SK-N-SH (cell line): ENCODE measurements around the gene SLC8A2. TPM values are rescaled to one million over a fixed set of nuclear protein-coding genes. Genes with fewer than 3 reads are reported as not detected.

Experiments used
- CTCF ChIA-PET: fragments of 300-600, 350-600 bp; formaldehyde crosslinking; extraction: SDS; loops from one replicate; lab custom pipeline; 2021; lab: Yijun Ruan, JAX
- POLR2A ChIA-PET: fragments of 350-600 bp; sonication (Branson Sonifier 250); formaldehyde crosslinking; extraction: SDS; loops from one replicate; lab custom pipeline; 2020; ENCODE audit warnings: antibody characterized with exemption, inconsistent platforms; lab: Yijun Ruan, JAX
- DNase-seq: peaks from one replicate; pipeline ENCODE4 v3.0.0; 2012
- H2AFZ ChIP-seq: fragments of 200-600 bp; sonication (generic); 2 replicates; pipeline ENCODE4 v1.8.1; 2016; ENCODE audit warnings: antibody characterized with exemption, mild to moderate bottlenecking, low read depth
- H3F3A ChIP-seq: fragments of 200-600 bp; sonication (generic); replicated peaks from 2 replicates; pipeline ENCODE3; 2016; ENCODE audit warnings: antibody characterized with exemption, mild to moderate bottlenecking; ENCODE audit not compliant: insufficient read depth
- H3K27ac ChIP-seq, 2 experiments: fragments of 200-500 bp in 1 of 2; fragments of 200-600 bp in 1 of 2; sonication (Bioruptor generic) in 1 of 2; sonication (generic), shearing (Covaris generic) in 1 of 2; 2 replicates each; pipeline versions ENCODE4 v1.5.1 to v1.6.1; 2014 to 2016; ENCODE audit warnings: low read depth in 2 of 2, inconsistent platforms in 1 of 2, low read length in 1 of 2, mild to moderate bottlenecking in 1 of 2, mixed read lengths in 1 of 2
- H3K27me3 ChIP-seq: fragments of 200-600 bp; sonication (generic), shearing (Covaris generic); 2 replicates; pipeline ENCODE4 v1.6.1; 2016; ENCODE audit warnings: mixed run types; ENCODE audit not compliant: insufficient read depth
- H3K36me3 ChIP-seq, 2 experiments: fragments of 200-500 bp in 1 of 2; fragments of 200-600 bp in 1 of 2; sonication (Bioruptor generic) in 1 of 2; sonication (generic) in 1 of 2; replicated peaks in 1 of 2; 2 replicates each; pipeline versions ENCODE3 to v1.5.1; 2014 to 2016; ENCODE audit warnings: low read length in 1 of 2, mild to moderate bottlenecking in 1 of 2; ENCODE audit not compliant: insufficient read depth in 2 of 2, control insufficient read depth in 1 of 2
- H3K4me1 ChIP-seq, 2 experiments: fragments of 200-500 bp in 1 of 2; fragments of 200-600 bp in 1 of 2; sonication (Bioruptor generic) in 1 of 2; sonication (generic), shearing (Covaris generic) in 1 of 2; 2 replicates each; pipeline versions ENCODE4 v1.5.1 to v1.6.1; 2014 to 2016; ENCODE audit warnings: low read depth in 1 of 2, low read length in 1 of 2, mixed run types in 1 of 2; ENCODE audit not compliant: insufficient read depth in 2 of 2, control insufficient read depth in 1 of 2
- H3K4me2 ChIP-seq: fragments of 200-600 bp; sonication (generic), shearing (Covaris generic); 2 replicates; pipeline ENCODE4 v1.6.1; 2017; ENCODE audit warnings: mixed run types
- H3K4me3 ChIP-seq, 2 experiments: fragments of 200-500 bp in 1 of 2; fragments of 200-600 bp in 1 of 2; sonication (Bioruptor generic) in 1 of 2; sonication (generic), shearing (Covaris generic) in 1 of 2; 2 replicates each; pipeline versions ENCODE4 v1.5.1 to v1.8.1; 2014 to 2016; ENCODE audit warnings: low read depth in 2 of 2, inconsistent platforms in 1 of 2, low read length in 1 of 2, mild to moderate bottlenecking in 1 of 2, mixed read lengths in 1 of 2, moderate library complexity in 1 of 2
- H3K79me2 ChIP-seq: fragments of 200-600 bp; sonication (generic); 2 replicates; pipeline ENCODE4 v1.8.1; 2017; ENCODE audit warnings: mild to moderate bottlenecking; ENCODE audit not compliant: insufficient read depth
- H3K9ac ChIP-seq: fragments of 200-600 bp; sonication (generic); 2 replicates; pipeline ENCODE4 v1.6.1; 2017; ENCODE audit warnings: mixed run types
- H3K9me2 ChIP-seq: fragments of 200-600 bp; sonication (generic); 2 replicates; pipeline ENCODE4 v1.6.1; 2017; ENCODE audit warnings: mixed run types
- H3K9me3 ChIP-seq: fragments of 200-600 bp; sonication (generic); 2 replicates; pipeline ENCODE4 v1.6.1; 2017; ENCODE audit warnings: mixed run types, mild to moderate bottlenecking, moderate library complexity
- H4K20me1 ChIP-seq: fragments of 200-600 bp; sonication (generic); 2 replicates; pipeline ENCODE4 v1.6.1; 2017; ENCODE audit warnings: mild to moderate bottlenecking, mixed run types; ENCODE audit not compliant: insufficient read depth
- FOXJ3 ChIP-seq: sonication (generic); formaldehyde crosslinking; IDR thresholded peaks from 2 replicates; pipeline ENCODE4 v1.5.1; 2020; ENCODE audit warnings: mild to moderate bottlenecking, missing genetic modification reagents
- IRF3 ChIP-seq: fragments of 150-350 bp; IDR thresholded peaks from 2 replicates; pipeline ENCODE4 v1.6.1; 2016; ENCODE audit warnings: mild to moderate bottlenecking, low read depth, low read length
- NFIC ChIP-seq: IDR thresholded peaks from 2 replicates; pipeline ENCODE4 v1.4.0; 2012; ENCODE audit warnings: borderline replicate concordance
- PBX3 ChIP-seq: IDR thresholded peaks from 2 replicates; pipeline ENCODE4; 2012
- POLR2AphosphoS5 ChIP-seq: IDR thresholded peaks from 2 replicates; pipeline ENCODE4 v1.6.1; 2012; ENCODE audit warnings: low read depth, low read length
- RCOR1 ChIP-seq: fragments of 150-350 bp; IDR thresholded peaks from 2 replicates; pipeline ENCODE4 v1.6.1; 2017; ENCODE audit warnings: antibody characterized with exemption, low read length
- REST ChIP-seq: IDR thresholded peaks from 2 replicates; pipeline ENCODE4 v1.6.1; 2012; ENCODE audit warnings: mild to moderate bottlenecking, low read depth, low read length, moderate library complexity
- SMC3 ChIP-seq: IDR thresholded peaks from 2 replicates; pipeline ENCODE4 v1.6.1; 2012; ENCODE audit warnings: low read depth, low read length, improper control_type of control experiment
- TAF1 ChIP-seq: IDR thresholded peaks from 2 replicates; pipeline ENCODE4 v1.6.1; 2012; ENCODE audit warnings: low read depth, mild to moderate bottlenecking, low read length, moderate library complexity, borderline replicate concordance
- TCF12 ChIP-seq: IDR thresholded peaks from 2 replicates; pipeline ENCODE4 v1.4.0; 2012
- USF1 ChIP-seq: IDR thresholded peaks from 2 replicates; pipeline ENCODE4 v1.4.0; 2012; ENCODE audit warnings: low read depth, borderline replicate concordance
- USF2 ChIP-seq: fragments of 150-350 bp; IDR thresholded peaks from 2 replicates; pipeline ENCODE4 v1.6.1; 2017; ENCODE audit warnings: antibody characterized with exemption, low read length, low read depth, borderline replicate concordance
- WGBS: methylation state at CpG from one replicate; pipeline ENCODE4 v1.1.6; 2017; ENCODE audit warnings: low lambda C conversion rate; 5-methylcytosine and 5-hydroxymethylcytosine counted together
- polyA plus RNA-seq, 3 experiments: library from polyadenylated mRNA; depleted of rRNA; stranded (reverse); fragments of >200 nt; gene quantifications; 2 replicates each; pipeline ENCODE4 v1.2.3, GENCODE V29; 2012

SLC8A2 gene
- polyA plus RNA-seq, 1 of the 3 experiments (the other 2 are of a cell fraction): 0.58 TPM

GRCh38 chr19:47480658-47481057, 9.0 kb upstream of the SLC8A2 start (continued):
- TF ChIP-seq SMC3 (no peak), NFIC (no peak), TAF1 (no peak), USF2 (no peak), FOXJ3 (CRISPR knock-in tag) (no peak)

GRCh38 chr19:47479701-47480503, 8.2 kb upstream of the SLC8A2 start:
- Histone ChIP-seq H3K36me3 (no peaks in the 10 kb centered on the region), H4K20me1 (no peaks in the 10 kb centered on the region), H3K9me3 (no peaks in the 10 kb centered on the region), H3K9ac (no peak overlapping the region), H3K79me2 (no peaks in the 10 kb centered on the region), H3K27me3 (no peaks in the 10 kb centered on the region), H3K9me2 (no peaks in the 10 kb centered on the region), H3K4me1 (peaks cover 0 to 11% of the 10 kb centered on the region in 2 experiments; a peak in 1 of 4 replicates), H3K4me3 (no peak overlapping the region), H2AFZ (no peak overlapping the region), H3K4me2 (no peak overlapping the region), H3F3A (peaks cover 3% of the 10 kb centered on the region), H3K27ac (no peak overlapping the region)
- TF ChIP-seq RCOR1: no peak
- TF ChIP-seq POLR2AphosphoS5: no peak
- 85% methylated on average over 39 of the region's 39 CpGs for WGBS
- DNase-seq: no peak
- ChIA-PET POLR2A (no interaction called here), CTCF (interaction anchor here (1.2 to 1.9 kb wide), 2 partner anchors 14 to 43 kb away, joined by 3 to 7 read pairs; no protein-coding TSS in a partner anchor)

GRCh38 chr19:47476438-47476972, 4.8 kb upstream of the SLC8A2 start:
- H3K4me2 ChIP-seq: no peak overlapping the region
- no peaks in the 10 kb centered on the region for H3K9me2 ChIP-seq
- no peak overlapping the region for H3K9ac ChIP-seq
- H3F3A ChIP-seq: no peaks in the 10 kb centered on the region
- peaks cover 2% of the 10 kb centered on the region; the same call in 1 of the 2 replicates for H3K27me3 ChIP-seq
- H3K27ac ChIP-seq: no peak overlapping the region
- H3K9me3 ChIP-seq: no peaks in the 10 kb centered on the region
- no peak overlapping the region for H2AFZ ChIP-seq
- no peaks in the 10 kb centered on the region for H3K36me3 ChIP-seq
- WGBS: 77% methylated on average over 12 of the region's 17 CpGs
- POLR2A ChIA-PET: interaction anchor here (1.3 kb wide), 1 partner anchor 29 kb away, joined by 3 read pairs; no protein-coding TSS in a partner anchor
- TF ChIP-seq FOXJ3 (CRISPR knock-in tag): no peak
- TF ChIP-seq USF1: no peak
- no peak for TF ChIP-seq IRF3
- no peak for TF ChIP-seq PBX3
- no peak for TF ChIP-seq REST
- TF ChIP-seq TCF12: no peak
- TF ChIP-seq, all 33 proteins: peak for 0
- Histone ChIP-seq H3K79me2 (no peaks in the 10 kb centered on the region), H3K4me1 (no peaks in the 10 kb centered on the region; a peak in 1 of 4 replicates), H4K20me1 (no peaks in the 10 kb centered on the region), H3K4me3 (no peak overlapping the region)
- DNase-seq: no peak
- CTCF ChIA-PET: interaction anchor here (0.8 kb wide), 1 partner anchor 40 kb away, joined by 5 read pairs; no protein-coding TSS in a partner anchor
